Liver (tissue), 9 donors: ENCODE results near the gene NAV2. TPM values are rescaled to one million over a fixed set of nuclear protein-coding genes. Genes with fewer than 3 reads are reported as not detected.

Source experiments
- DNase-seq: peaks from one replicate; pipeline ENCODE4 v3.0.0-alpha.2; 2017; ENCODE audit warnings: low spot score
- H3K27ac ChIP-seq, 2 donors: one replicate each; pipeline ENCODE4 v1.7.0; 2013; ENCODE audit warnings: inconsistent platforms in 2 of 2, low read length in 2 of 2, control low read depth in 1 of 2, low read depth in 1 of 2, mild to moderate bottlenecking in 1 of 2
- H3K27me3 ChIP-seq, 4 donors: one replicate each; pipeline versions ENCODE4 v1.6.1 to v1.7.0; 2013; ENCODE audit warnings: low read length in 3 of 4, inconsistent platforms in 1 of 4, mild to moderate bottlenecking in 1 of 4, moderate library complexity in 1 of 4; ENCODE audit not compliant: control insufficient read depth in 4 of 4, insufficient read depth in 4 of 4
- H3K36me3 ChIP-seq, 4 donors: one replicate each; pipeline versions ENCODE4 v1.6.1 to v1.7.0; 2013; ENCODE audit warnings: low read length in 3 of 4, mild to moderate bottlenecking in 3 of 4, low read depth in 1 of 4, moderate library complexity in 1 of 4; ENCODE audit not compliant: control insufficient read depth in 4 of 4, insufficient read depth in 3 of 4
- H3K4me1 ChIP-seq, 4 donors: one replicate each; pipeline versions ENCODE4 v1.6.1 to v1.7.0; 2013; ENCODE audit warnings: low read length in 3 of 4, mild to moderate bottlenecking in 3 of 4, moderate library complexity in 1 of 4; ENCODE audit not compliant: control insufficient read depth in 4 of 4, insufficient read depth in 4 of 4
- H3K4me3 ChIP-seq, 3 donors: one replicate each; pipeline versions ENCODE4 v1.6.1 to v1.7.0; 2013; ENCODE audit warnings: low read length in 3 of 3, control low read depth in 1 of 3, low read depth in 1 of 3, mild to moderate bottlenecking in 1 of 3
- H3K9ac ChIP-seq, 2 donors: one replicate each; pipeline ENCODE4 v1.7.0; 2013; ENCODE audit warnings: low read length in 2 of 2, mild to moderate bottlenecking in 2 of 2, moderate library complexity in 2 of 2, control low read depth in 1 of 2, low read depth in 1 of 2
- H3K9me3 ChIP-seq, 4 donors: one replicate each; pipeline versions ENCODE4 v1.6.1 to v1.7.0; 2013; ENCODE audit warnings: low read length in 3 of 4; ENCODE audit not compliant: control insufficient read depth in 4 of 4
- EGR1 ChIP-seq, 2 donors: IDR thresholded peaks; 2 replicates each; pipeline ENCODE4 v1.6.1; 2016 to 2018; ENCODE audit warnings: antibody characterized with exemption in 2 of 2, low read depth in 2 of 2
- FOXA1 ChIP-seq: IDR thresholded peaks from 2 replicates; pipeline ENCODE4 v1.6.1; 2016; ENCODE audit warnings: antibody characterized with exemption
- FOXA2 ChIP-seq: IDR thresholded peaks from 2 replicates; pipeline ENCODE4 v1.6.1; 2016; ENCODE audit warnings: antibody characterized with exemption
- GABPA ChIP-seq, 2 donors: IDR thresholded peaks in 1 of 2; conservative IDR thresholded peaks in 1 of 2; 2 replicates each; pipeline ENCODE4 v1.6.1; 2016; ENCODE audit warnings: antibody characterized with exemption in 2 of 2, mild to moderate bottlenecking in 1 of 2, moderate library complexity in 1 of 2
- HNF4A ChIP-seq, 2 donors: conservative IDR thresholded peaks; 2 replicates each; pipeline ENCODE4 v1.6.1; 2016; ENCODE audit warnings: antibody characterized with exemption in 2 of 2, mild to moderate bottlenecking in 2 of 2
- HNF4G ChIP-seq: IDR thresholded peaks from 2 replicates; pipeline ENCODE4 v1.6.1; 2016; ENCODE audit warnings: antibody characterized with exemption
- JUND ChIP-seq, 2 donors: IDR thresholded peaks; 2 replicates each; pipeline ENCODE4 v1.6.1; 2016; ENCODE audit warnings: antibody characterized with exemption in 2 of 2
- MAX ChIP-seq: IDR thresholded peaks from 2 replicates; pipeline ENCODE4 v1.6.1; 2016; ENCODE audit warnings: antibody characterized with exemption
- NR2F2 ChIP-seq: IDR thresholded peaks from 2 replicates; pipeline ENCODE4 v1.6.1; 2016; ENCODE audit warnings: antibody characterized with exemption
- RAD21 ChIP-seq, 2 donors: IDR thresholded peaks; 2 replicates each; pipeline ENCODE4 v1.6.1; 2016; ENCODE audit warnings: antibody characterized with exemption in 2 of 2, mild to moderate bottlenecking in 2 of 2
- REST ChIP-seq: IDR thresholded peaks from 2 replicates; pipeline ENCODE4 v1.6.1; 2016; ENCODE audit warnings: antibody characterized with exemption, mild to moderate bottlenecking
- RXRA ChIP-seq, 2 donors: IDR thresholded peaks; 2 replicates each; pipeline ENCODE4 v1.6.1; 2017 to 2018; ENCODE audit warnings: antibody characterized with exemption in 2 of 2, mild to moderate bottlenecking in 1 of 2
- SP1 ChIP-seq: IDR thresholded peaks from 2 replicates; pipeline ENCODE4 v1.6.1; 2018; ENCODE audit warnings: antibody characterized with exemption, mild to moderate bottlenecking
- TAF1 ChIP-seq: conservative IDR thresholded peaks from 2 replicates; pipeline ENCODE4 v1.6.1; 2016; ENCODE audit warnings: antibody characterized with exemption, mild to moderate bottlenecking
- YY1 ChIP-seq: IDR thresholded peaks from 2 replicates; pipeline ENCODE4 v1.6.1; 2016; ENCODE audit warnings: antibody characterized with exemption, mild to moderate bottlenecking
- ZBTB33 ChIP-seq: IDR thresholded peaks from 2 replicates; pipeline ENCODE4 v1.6.1; 2016; ENCODE audit warnings: antibody characterized with exemption
- WGBS: extraction: QIAGEN DNeasy Blood & Tissue Kit; methylation state at CpG from one replicate; pipeline ENCODE4 v1.1.7; 2013; 5-methylcytosine and 5-hydroxymethylcytosine counted together
- polyA plus RNA-seq, 2 donors: library from polyadenylated mRNA; stranded (reverse) in 1 of 2; unstranded in 1 of 2; fragments of 200-250 nt in 1 of 2; fragments of >200 nt in 1 of 2; fragmentation: Nextera tagmentation in 1 of 2; extraction: Ambion mirVana in 1 of 2; gene quantifications; one replicate each; pipeline versions ENCODE4 v1.2.1 to v1.2.3, GENCODE V29; 2013 to 2015
- total RNA-seq, 2 donors: library from RNA; depleted of rRNA; stranded (reverse); fragments of >200 nt; gene quantifications; one replicate each; pipeline ENCODE4 v1.2.3, GENCODE V29; 2014
- TF ChIP-seq, protein P1 (sequence below): fragments of 150-350 bp; IDR thresholded peaks from 2 replicates; pipeline ENCODE4 v1.5.1; 2017; ENCODE audit warnings: improper control_type of control experiment, low read depth, low read length; ENCODE audit not compliant: missing input control
- TF ChIP-seq, protein P2 (sequence below): IDR thresholded peaks from 2 replicates; pipeline ENCODE4 v1.6.1; 2016; ENCODE audit warnings: antibody characterized with exemption
- donor health status: healthy.
- donor health status: healthy.
- donor health status: healthy.
- donor health status: healthy.
- donor health status: healthy.

The NAV2 gene
- total and polyA plus RNA-seq, 4 donors = 6.3 to 20.5 (median 11.6) TPM

GRCh38 chr11:20049231-20049630, 336.6 kb downstream of the NAV2 start:
- peaks cover 0 to 13% (median 4%) of the 10 kb centered on the region in 4 donors for H3K4me1 ChIP-seq
- H3K27me3 ChIP-seq = no peaks in the 10 kb centered on the region
- DNase-seq = no peak
- no peak for TF ChIP-seq REST
- TF ChIP-seq GABPA (IDR thresholded peaks at IDR 0.05 in 1 of 2, conservative IDR thresholded peaks at IDR 0.05 in 1 of 2) = no peak
- TF ChIP-seq, protein P1, sequence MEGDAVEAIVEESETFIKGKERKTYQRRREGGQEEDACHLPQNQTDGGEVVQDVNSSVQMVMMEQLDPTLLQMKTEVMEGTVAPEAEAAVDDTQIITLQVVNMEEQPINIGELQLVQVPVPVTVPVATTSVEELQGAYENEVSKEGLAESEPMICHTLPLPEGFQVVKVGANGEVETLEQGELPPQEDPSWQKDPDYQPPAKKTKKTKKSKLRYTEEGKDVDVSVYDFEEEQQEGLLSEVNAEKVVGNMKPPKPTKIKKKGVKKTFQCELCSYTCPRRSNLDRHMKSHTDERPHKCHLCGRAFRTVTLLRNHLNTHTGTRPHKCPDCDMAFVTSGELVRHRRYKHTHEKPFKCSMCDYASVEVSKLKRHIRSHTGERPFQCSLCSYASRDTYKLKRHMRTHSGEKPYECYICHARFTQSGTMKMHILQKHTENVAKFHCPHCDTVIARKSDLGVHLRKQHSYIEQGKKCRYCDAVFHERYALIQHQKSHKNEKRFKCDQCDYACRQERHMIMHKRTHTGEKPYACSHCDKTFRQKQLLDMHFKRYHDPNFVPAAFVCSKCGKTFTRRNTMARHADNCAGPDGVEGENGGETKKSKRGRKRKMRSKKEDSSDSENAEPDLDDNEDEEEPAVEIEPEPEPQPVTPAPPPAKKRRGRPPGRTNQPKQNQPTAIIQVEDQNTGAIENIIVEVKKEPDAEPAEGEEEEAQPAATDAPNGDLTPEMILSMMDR = no peak
- no peak for TF ChIP-seq RXRA (IDR thresholded peaks at IDR 0.05)
- no peak for TF ChIP-seq ZBTB33
- no peak for TF ChIP-seq YY1
- TF ChIP-seq, protein P2, sequence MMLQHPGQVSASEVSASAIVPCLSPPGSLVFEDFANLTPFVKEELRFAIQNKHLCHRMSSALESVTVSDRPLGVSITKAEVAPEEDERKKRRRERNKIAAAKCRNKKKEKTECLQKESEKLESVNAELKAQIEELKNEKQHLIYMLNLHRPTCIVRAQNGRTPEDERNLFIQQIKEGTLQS = no peak
- TF ChIP-seq HNF4G = no peak
- TF ChIP-seq EGR1 (IDR thresholded peaks at IDR 0.05; ENCODE audit: low read depth in 2 of 2) = no peak
- no peak for TF ChIP-seq FOXA2
- TF ChIP-seq NR2F2 = no peak
- no peak for TF ChIP-seq HNF4A (conservative IDR thresholded peaks at IDR 0.05)
- no peak for TF ChIP-seq JUND (IDR thresholded peaks at IDR 0.05)
- TF ChIP-seq SP1 = no peak
- no peak for TF ChIP-seq FOXA1
- no peak for TF ChIP-seq MAX
- TF ChIP-seq TAF1 = no peak
- TF ChIP-seq RAD21 (IDR thresholded peaks at IDR 0.05) = no peak
- H3K9me3 ChIP-seq = no peaks in the 10 kb centered on the region
- H3K36me3 ChIP-seq = peaks cover 4 to 54% (median 39%) of the 10 kb centered on the region in 4 donors
- no peak overlapping the region for H3K9ac ChIP-seq
- 70% methylated on average over 2 of the region's 2 CpGs for WGBS
- no peak overlapping the region for H3K27ac ChIP-seq
- H3K4me3 ChIP-seq = no peak overlapping the region
